BLaER1 (cell line): Measurements from ENCODE around the gene FEZF2.

Experiments used
- H3K27ac ChIP-seq: shearing (Covaris generic); formaldehyde crosslinking; 2 replicates; pipeline ENCODE4 v1.8.1; 2022
- H3K27me3 ChIP-seq: shearing (Covaris generic); formaldehyde crosslinking; 2 replicates; pipeline ENCODE4 v1.8.1; 2022
- H3K36me3 ChIP-seq: shearing (Covaris generic); formaldehyde crosslinking; 2 replicates; pipeline ENCODE4 v1.8.1; 2022
- H3K4me1 ChIP-seq: shearing (Covaris generic); formaldehyde crosslinking; 2 replicates; pipeline ENCODE4 v1.8.1; 2022
- H3K4me2 ChIP-seq: shearing (Covaris generic); formaldehyde crosslinking; 2 replicates; pipeline ENCODE4 v1.8.1; 2022
- H3K4me3 ChIP-seq: shearing (Covaris generic); formaldehyde crosslinking; 2 replicates; pipeline ENCODE4 v1.8.1; 2022
- H3K9ac ChIP-seq: shearing (Covaris generic); formaldehyde crosslinking; 2 replicates; pipeline ENCODE4 v1.8.1; 2022
- H3K9me3 ChIP-seq: shearing (Covaris generic); formaldehyde crosslinking; 2 replicates; pipeline ENCODE4 v1.8.1; 2022
- H4K20me1 ChIP-seq: shearing (Covaris generic); formaldehyde crosslinking; 2 replicates; pipeline ENCODE4 v1.8.1; 2022
- Cebpa-rat ChIP-seq: shearing (Covaris generic); IDR thresholded peaks from 2 replicates; pipeline ENCODE4 v1.8.1; 2022

The FEZF2 gene

GRCh38 chr3:62332835-62333244, 40.5 kb downstream of the FEZF2 start:
- TF ChIP-seq Cebpa-rat, result no peak
- no peak overlapping the region for H3K4me2 ChIP-seq
- H3K36me3 ChIP-seq, result no peaks in the 10 kb centered on the region
- no peak overlapping the region for H3K9ac ChIP-seq
- no peaks in the 10 kb centered on the region for H4K20me1 ChIP-seq
- no peaks in the 10 kb centered on the region for H3K4me1 ChIP-seq
- no peaks in the 10 kb centered on the region for H3K9me3 ChIP-seq
- no peak overlapping the region for H3K4me3 ChIP-seq
- H3K27me3 ChIP-seq, result no peaks in the 10 kb centered on the region
- no peak overlapping the region for H3K27ac ChIP-seq

- Histone ChIP-seq H3K4me1 (no peaks in the 10 kb centered on the region), H3K4me3 (no peak overlapping the region), H3K27me3 (no peaks in the 10 kb centered on the region), H3K36me3 (no peaks in the 10 kb centered on the region), H3K27ac (no peak overlapping the region), H4K20me1 (no peaks in the 10 kb centered on the region), H3K9ac (no peak overlapping the region), H3K9me3 (no peaks in the 10 kb centered on the region), H3K4me2 (no peak overlapping the region)
- no peak for TF ChIP-seq Cebpa-rat
These were observed 41.3 kb downstream of the FEZF2 start for GRCh38 chr3:62332017-62332416.

GRCh38 chr3:62329971-62330370, 43.4 kb downstream of the FEZF2 start:
- H3K4me2 ChIP-seq, result no peak overlapping the region
- H3K9ac ChIP-seq, result no peak overlapping the region
- no peaks in the 10 kb centered on the region for H3K9me3 ChIP-seq
- H3K4me3 ChIP-seq, result no peak overlapping the region
- no peaks in the 10 kb centered on the region for H3K4me1 ChIP-seq
- no peaks in the 10 kb centered on the region for H4K20me1 ChIP-seq
- no peaks in the 10 kb centered on the region for H3K27me3 ChIP-seq
- no peak for TF ChIP-seq Cebpa-rat
- no peaks in the 10 kb centered on the region for H3K36me3 ChIP-seq
- no peak overlapping the region for H3K27ac ChIP-seq

- no peaks in the 10 kb centered on the region for H3K9me3 ChIP-seq
- H4K20me1 ChIP-seq, result no peaks in the 10 kb centered on the region
- no peak overlapping the region for H3K4me3 ChIP-seq
- no peak overlapping the region for H3K9ac ChIP-seq
- no peaks in the 10 kb centered on the region for H3K36me3 ChIP-seq
- no peak overlapping the region for H3K4me2 ChIP-seq
- H3K4me1 ChIP-seq, result no peaks in the 10 kb centered on the region
- no peak for TF ChIP-seq Cebpa-rat
- no peak overlapping the region for H3K27ac ChIP-seq
- no peaks in the 10 kb centered on the region for H3K27me3 ChIP-seq
These were observed 47.5 kb downstream of the FEZF2 start for GRCh38 chr3:62325896-62326295.

GRCh38 chr3:62323241-62323640, 50.1 kb downstream of the FEZF2 start:
- Histone ChIP-seq H3K9me3 (peaks cover 14% of the 10 kb centered on the region), H3K36me3 (no peaks in the 10 kb centered on the region), H3K9ac (no peak overlapping the region), H4K20me1 (no peaks in the 10 kb centered on the region), H3K27me3 (no peaks in the 10 kb centered on the region), H3K4me2 (no peak overlapping the region), H3K4me1 (no peaks in the 10 kb centered on the region), H3K27ac (no peak overlapping the region), H3K4me3 (no peak overlapping the region)
- no peak for TF ChIP-seq Cebpa-rat
